ENCODE measurements around the gene CCDC66. TPM values are rescaled to one million over a fixed set of nuclear protein-coding genes. Genes with fewer than 3 reads are reported as not detected.
A peak's percentile ranks its signal among the peaks of the same experiment; 100 is the strongest.

Gene CCDC66
- total and polyA plus RNA-seq, 9 of the 15 experiments (the other 6 are each of a cell fraction or from before 2014, with no cell fraction given) = 21.5 to 46.5 (median 29.6) TPM

GRCh38 chr3:56556908-56557830 is at the start of gene CCDC66 (continued):
- TF ChIP-seq, protein P1, sequence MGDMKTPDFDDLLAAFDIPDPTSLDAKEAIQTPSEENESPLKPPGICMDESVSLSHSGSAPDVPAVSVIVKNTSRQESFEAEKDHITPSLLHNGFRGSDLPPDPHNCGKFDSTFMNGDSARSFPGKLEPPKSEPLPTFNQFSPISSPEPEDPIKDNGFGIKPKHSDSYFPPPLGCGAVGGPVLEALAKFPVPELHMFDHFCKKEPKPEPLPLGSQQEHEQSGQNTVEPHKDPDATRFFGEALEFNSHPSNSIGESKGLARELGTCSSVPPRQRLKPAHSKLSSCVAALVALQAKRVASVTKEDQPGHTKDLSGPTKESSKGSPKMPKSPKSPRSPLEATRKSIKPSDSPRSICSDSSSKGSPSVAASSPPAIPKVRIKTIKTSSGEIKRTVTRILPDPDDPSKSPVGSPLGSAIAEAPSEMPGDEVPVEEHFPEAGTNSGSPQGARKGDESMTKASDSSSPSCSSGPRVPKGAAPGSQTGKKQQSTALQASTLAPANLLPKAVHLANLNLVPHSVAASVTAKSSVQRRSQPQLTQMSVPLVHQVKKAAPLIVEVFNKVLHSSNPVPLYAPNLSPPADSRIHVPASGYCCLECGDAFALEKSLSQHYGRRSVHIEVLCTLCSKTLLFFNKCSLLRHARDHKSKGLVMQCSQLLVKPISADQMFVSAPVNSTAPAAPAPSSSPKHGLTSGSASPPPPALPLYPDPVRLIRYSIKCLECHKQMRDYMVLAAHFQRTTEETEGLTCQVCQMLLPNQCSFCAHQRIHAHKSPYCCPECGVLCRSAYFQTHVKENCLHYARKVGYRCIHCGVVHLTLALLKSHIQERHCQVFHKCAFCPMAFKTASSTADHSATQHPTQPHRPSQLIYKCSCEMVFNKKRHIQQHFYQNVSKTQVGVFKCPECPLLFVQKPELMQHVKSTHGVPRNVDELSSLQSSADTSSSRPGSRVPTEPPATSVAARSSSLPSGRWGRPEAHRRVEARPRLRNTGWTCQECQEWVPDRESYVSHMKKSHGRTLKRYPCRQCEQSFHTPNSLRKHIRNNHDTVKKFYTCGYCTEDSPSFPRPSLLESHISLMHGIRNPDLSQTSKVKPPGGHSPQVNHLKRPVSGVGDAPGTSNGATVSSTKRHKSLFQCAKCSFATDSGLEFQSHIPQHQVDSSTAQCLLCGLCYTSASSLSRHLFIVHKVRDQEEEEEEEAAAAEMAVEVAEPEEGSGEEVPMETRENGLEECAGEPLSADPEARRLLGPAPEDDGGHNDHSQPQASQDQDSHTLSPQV (IDR thresholded peaks at IDR 0.05) = peak; percentile 63
- TF ChIP-seq GMEB1 (CRISPR knock-in tag; IDR thresholded peaks at IDR 0.05) (peak; percentile 69), ZNF24 (IDR thresholded peaks at IDR 0.05) (no peak), EP400 (IDR thresholded peaks at IDR 0.05) (peak; percentile 82), FOS (IDR thresholded peaks at IDR 0.05; ENCODE audit: extremely low read depth, insufficient read length) (peak; percentile 81), ZNF785 (CRISPR knock-in tag; IDR thresholded peaks at IDR 0.05) (no peak), NR0B1 (IDR thresholded peaks at IDR 0.05; ENCODE audit: partially characterized antibody) (no peak), ZNF124 (CRISPR knock-in tag; IDR thresholded peaks at IDR 0.05) (no peak), RBBP5 (IDR thresholded peaks at IDR 0.05; ENCODE audit: borderline replicate concordance, insufficient read depth, low read length, poor library complexity, severe bottlenecking) (peak; percentile 87)
- TF ChIP-seq, protein P2, sequence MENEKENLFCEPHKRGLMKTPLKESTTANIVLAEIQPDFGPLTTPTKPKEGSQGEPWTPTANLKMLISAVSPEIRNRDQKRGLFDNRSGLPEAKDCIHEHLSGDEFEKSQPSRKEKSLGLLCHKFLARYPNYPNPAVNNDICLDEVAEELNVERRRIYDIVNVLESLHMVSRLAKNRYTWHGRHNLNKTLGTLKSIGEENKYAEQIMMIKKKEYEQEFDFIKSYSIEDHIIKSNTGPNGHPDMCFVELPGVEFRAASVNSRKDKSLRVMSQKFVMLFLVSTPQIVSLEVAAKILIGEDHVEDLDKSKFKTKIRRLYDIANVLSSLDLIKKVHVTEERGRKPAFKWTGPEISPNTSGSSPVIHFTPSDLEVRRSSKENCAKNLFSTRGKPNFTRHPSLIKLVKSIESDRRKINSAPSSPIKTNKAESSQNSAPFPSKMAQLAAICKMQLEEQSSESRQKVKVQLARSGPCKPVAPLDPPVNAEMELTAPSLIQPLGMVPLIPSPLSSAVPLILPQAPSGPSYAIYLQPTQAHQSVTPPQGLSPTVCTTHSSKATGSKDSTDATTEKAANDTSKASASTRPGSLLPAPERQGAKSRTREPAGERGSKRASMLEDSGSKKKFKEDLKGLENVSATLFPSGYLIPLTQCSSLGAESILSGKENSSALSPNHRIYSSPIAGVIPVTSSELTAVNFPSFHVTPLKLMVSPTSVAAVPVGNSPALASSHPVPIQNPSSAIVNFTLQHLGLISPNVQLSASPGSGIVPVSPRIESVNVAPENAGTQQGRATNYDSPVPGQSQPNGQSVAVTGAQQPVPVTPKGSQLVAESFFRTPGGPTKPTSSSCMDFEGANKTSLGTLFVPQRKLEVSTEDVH (IDR thresholded peaks at IDR 0.05; ENCODE audit: low read depth, partially characterized antibody) = no peak
- TF ChIP-seq, protein P3, sequence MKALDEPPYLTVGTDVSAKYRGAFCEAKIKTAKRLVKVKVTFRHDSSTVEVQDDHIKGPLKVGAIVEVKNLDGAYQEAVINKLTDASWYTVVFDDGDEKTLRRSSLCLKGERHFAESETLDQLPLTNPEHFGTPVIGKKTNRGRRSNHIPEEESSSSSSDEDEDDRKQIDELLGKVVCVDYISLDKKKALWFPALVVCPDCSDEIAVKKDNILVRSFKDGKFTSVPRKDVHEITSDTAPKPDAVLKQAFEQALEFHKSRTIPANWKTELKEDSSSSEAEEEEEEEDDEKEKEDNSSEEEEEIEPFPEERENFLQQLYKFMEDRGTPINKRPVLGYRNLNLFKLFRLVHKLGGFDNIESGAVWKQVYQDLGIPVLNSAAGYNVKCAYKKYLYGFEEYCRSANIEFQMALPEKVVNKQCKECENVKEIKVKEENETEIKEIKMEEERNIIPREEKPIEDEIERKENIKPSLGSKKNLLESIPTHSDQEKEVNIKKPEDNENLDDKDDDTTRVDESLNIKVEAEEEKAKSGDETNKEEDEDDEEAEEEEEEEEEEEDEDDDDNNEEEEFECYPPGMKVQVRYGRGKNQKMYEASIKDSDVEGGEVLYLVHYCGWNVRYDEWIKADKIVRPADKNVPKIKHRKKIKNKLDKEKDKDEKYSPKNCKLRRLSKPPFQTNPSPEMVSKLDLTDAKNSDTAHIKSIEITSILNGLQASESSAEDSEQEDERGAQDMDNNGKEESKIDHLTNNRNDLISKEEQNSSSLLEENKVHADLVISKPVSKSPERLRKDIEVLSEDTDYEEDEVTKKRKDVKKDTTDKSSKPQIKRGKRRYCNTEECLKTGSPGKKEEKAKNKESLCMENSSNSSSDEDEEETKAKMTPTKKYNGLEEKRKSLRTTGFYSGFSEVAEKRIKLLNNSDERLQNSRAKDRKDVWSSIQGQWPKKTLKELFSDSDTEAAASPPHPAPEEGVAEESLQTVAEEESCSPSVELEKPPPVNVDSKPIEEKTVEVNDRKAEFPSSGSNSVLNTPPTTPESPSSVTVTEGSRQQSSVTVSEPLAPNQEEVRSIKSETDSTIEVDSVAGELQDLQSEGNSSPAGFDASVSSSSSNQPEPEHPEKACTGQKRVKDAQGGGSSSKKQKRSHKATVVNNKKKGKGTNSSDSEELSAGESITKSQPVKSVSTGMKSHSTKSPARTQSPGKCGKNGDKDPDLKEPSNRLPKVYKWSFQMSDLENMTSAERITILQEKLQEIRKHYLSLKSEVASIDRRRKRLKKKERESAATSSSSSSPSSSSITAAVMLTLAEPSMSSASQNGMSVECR (CRISPR knock-in tag; IDR thresholded peaks at IDR 0.05) = peak; percentile 46; the same call in 1 of the 2 replicates

Measured in K562 (cell line).